GM21619 (cell line): ENCODE measurements around the gene GPR183.

Experiments
- ATAC-seq: cut with Tn5 transposase; IDR thresholded peaks from one replicate; pipeline ENCODE4 v1.9.1; 2021; ENCODE audit not compliant: unreplicated experiment

The GPR183 gene

GRCh38 chr13:99307247-99307646, at the start of gene GPR183:
Gene GPR183, minus strand, starts transcription at chr13:99307399. Its CDS starts 11,254 bp downstream, at chr13:99296145.
- peak; percentile 55 for ATAC-seq

- peak; percentile 48 for ATAC-seq
These were observed 49.3 kb upstream of the GPR183 start for GRCh38 chr13:99356262-99357091.

- peak; percentile 0 for ATAC-seq
These were observed 48.7 kb upstream of the GPR183 start for GRCh38 chr13:99356012-99356261.

DNA sequence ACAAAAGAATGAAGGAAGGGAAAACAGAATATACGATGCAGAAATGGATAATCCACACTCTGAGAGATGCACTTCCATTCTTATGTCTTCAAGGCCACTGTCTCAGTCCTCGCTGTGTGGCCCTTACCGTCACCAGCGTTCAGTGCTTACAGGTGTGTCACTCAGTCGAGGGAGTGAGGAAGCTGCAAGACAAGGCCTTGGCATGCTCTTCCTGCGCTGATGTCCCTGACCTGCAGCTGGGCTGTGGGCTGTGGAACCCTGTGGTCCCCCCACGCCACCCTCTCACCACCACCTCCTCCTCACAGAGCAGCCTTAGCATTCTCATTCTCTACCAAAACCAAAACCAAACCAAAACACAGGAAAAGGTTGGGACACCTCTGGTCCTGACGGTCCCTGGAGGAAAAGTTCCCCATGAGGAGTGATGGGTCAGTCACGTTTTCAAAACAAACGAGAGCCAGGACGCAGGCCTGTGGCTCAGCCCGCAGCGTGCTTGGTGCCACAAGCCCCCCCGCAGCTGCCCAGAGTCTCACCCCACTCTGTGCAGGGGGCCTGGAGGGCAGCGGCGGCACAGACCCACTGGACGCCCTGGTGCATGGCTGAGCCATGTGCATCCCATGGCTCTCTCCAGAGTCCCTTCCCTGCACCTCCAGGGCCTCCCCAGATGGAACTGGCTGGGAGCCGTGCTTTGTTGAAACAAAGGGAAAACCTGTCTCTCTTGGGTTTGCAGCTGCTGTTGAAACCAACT, 48.2 kb upstream of the GPR183 start:
- no peak for ATAC-seq

GRCh38 chr13:99354371-99354951, 47.3 kb upstream of the GPR183 start:
- peak; percentile 20 for ATAC-seq

DNA sequence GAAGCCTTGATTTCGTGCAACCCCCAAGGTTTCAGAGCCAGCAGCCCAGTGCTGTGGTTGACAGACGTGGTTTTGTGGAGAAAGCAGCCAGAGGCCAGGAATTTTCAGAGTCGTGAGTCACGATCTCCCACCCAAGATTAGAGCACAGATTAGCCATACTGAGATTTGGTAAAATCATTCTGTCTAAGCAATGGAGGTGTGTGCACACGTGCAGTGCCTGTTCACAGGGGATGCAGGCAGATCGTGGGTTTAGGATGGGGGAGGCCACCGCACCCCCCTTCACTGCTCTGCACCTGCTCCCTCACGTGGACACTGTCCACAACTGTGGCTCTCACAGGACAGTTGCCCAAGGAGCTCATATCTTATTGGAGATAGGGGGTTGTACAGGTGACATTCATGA, 46.6 kb upstream of the GPR183 start:
- no peak for ATAC-seq

DNA sequence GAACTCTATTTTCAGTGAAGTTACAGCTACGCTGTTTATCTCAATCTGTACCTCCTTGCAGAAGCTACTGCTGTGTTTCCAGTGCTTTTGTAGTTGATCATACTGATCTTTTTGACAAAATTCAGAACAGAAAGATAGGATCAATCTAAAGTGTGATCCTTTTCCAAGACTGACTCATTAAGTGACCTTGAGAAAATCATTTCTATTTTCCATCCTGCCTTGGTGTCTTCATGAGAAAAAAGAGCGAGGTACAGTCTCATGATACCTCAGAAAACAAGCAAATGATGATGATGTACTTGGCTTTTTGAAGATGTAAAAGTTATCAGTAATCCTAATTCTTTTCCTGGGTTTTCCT, 46.0 kb upstream of the GPR183 start:
- no peak for ATAC-seq

DNA sequence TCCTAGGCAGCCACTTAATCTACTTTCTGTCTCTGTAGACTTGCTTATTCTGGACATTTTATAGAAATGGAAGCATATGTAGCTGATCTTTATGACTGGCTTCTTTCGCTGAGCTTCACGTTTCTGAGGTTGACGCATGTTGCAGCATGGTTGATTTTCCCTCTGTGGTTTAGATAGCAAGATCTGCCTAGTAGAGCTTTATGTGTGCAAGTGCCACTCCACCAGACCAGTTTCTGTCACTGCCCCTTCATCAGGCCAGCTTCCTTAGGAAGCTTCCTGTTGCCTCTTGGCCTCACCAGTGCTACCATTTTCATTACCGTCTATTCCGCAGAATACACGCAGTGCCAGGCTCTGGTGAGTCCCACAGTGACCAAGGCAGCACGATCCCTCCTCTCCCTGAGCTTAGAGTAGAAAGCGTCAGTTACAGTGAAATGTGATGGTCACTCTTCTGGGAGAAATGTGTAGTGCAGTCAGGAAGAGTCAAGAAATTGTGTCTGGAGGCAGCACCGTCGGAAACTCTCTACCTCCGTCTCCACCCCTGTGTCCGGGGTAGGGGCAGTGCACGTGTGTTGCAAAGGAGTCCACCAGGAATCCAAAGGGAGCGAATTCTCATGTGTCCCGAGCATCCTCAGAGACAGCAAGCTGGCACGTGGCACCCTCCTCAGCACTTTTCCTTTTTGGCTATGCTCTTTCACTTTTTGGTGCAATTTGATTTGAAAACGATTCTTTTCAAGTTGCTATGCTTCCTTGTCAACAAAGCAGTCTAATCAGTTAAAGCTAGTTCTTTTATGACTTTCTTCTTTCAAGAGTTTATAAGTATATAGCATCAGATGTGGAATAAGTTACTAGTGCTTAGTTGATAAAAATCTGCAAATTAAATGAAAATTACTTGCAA, 45.4 kb upstream of the GPR183 start:
- no peak for ATAC-seq

- peak; percentile 21 for ATAC-seq
These were observed 44.6 kb upstream of the GPR183 start for GRCh38 chr13:99351772-99352171.

DNA sequence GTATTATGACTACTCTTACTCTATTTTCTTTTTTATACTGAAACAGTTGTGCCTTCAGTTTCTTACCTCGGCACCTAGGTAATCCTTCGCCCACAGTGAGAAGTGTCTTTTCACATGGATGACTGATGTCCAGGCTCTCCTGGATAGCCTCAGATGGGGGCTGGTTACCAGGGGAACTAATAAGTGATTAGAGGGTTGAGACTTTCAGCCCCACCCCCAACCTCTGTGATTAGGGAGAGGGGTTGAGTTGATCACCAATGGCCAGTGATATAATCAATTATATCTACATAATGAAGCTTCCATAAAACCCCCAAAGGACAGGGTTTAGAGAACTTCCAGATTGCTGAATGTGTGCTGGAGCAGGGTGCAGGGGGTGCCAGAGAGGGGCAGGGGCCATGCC, 43.0 kb upstream of the GPR183 start:
- ATAC-seq, result no peak

DNA sequence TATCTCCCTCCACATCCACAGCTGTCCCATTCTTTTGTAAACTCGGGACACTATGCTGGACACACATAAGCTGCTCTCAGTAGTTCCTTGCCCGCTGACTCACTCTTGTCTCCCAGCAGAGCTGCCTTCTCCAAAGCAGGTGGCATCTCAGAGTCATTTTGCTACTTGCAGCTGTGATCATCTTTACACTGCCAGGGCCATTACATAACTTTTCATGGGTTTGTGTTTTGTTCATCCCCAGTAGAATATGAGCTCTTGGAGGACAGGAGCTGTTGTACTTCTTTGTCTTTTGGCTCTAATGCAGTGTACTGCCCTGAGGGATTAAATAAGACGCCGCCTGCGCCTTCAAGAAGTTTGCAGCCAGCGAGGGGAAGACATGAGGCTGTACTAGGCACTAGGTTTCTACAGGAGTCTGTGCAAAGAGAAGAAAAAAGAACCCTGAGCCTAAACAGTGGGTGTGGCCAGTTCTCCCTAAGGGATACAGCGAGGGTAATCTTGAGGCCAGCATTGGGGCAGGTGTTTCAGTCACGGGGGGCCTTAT, 40.8 kb upstream of the GPR183 start:
- ATAC-seq, result peak; percentile 49

- peak; percentile 19 for ATAC-seq
These were observed 40.2 kb upstream of the GPR183 start for GRCh38 chr13:99347335-99347878.

- ATAC-seq, result no peak
These were observed 39.3 kb upstream of the GPR183 start for GRCh38 chr13:99346335-99347042.

DNA sequence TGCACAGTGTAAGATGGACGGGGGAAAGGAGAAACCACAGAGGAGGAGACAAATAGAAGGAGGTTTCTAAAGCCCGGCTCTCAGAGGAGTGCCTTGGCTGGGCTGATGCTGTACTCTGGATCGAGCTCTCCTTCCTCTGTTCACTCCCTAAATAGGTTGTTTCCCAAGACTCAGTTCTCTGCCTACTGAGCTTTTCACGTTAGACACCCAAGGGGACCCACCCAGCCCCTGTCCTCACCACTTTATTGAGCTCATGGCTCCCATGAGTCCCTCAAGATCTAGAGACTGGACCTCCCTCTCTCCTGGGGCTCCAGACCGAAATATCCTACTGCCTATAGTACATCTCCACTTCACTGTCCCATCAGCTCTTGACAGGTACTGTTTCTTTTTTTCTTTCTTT, 38.1 kb upstream of the GPR183 start:
- ATAC-seq, result no peak

- ATAC-seq, result no peak
These were observed 37.5 kb upstream of the GPR183 start for GRCh38 chr13:99344610-99345208.

- ATAC-seq, result no peak
These were observed 35.6 kb upstream of the GPR183 start for GRCh38 chr13:99342723-99343315.

DNA sequence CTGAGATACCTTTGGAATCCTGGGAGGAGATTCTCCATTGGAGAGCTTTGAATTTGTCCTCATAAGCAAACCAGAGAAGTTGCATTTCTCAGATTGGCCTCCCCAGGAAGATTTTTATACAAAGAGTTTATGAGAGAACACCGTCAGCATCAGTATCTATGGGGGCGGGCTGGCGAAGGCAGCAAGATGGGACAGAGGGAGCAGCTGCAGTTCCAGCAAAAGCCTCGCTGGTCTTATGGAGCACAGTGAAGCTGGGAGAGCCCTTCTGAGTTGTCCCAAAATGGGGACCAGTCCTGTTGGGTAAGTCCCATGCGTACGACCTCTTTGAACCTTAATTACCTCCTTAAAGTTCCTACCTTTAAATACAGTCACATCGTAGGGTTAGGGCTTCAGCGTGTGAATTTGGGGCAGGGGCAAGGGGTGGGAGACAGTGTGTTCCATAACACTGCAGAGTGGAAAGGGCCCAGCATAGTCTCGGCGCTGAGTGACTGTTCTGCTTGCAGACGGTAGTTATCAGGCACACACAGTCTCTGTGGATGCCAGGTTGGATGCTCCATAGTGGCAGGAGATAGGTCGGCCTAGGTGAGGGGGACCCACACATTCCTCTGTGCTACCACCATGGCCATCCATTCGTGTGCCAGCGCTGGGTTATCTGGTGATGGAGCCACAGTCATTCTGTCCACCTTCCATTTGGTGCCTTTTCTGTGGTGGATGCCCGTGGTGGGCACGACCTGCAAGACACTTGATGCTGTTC, 34.9 kb upstream of the GPR183 start:
- ATAC-seq, result no peak

DNA sequence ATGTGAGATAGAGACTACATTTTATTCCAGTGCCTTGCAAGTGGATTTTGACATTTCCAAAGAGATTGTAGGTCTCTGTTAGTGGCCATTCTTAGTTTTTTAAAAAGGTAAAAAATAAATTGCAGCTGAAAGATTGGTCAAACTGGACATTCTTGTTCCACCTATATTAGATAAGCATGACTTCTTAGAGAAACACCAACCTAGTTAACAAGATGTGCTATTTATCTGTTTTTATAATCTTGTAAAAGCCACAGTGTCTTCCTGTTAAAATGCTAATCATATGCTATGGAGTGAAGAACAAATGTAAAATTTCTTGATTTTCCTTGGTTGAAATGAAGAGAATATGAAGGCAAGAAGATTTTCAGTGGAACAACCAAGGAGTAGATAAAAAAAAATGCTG, 33.4 kb upstream of the GPR183 start:
- no peak for ATAC-seq
